ENCODE data around the gene ELP5.
A peak's percentile ranks its signal among the peaks of the same experiment; 100 is the strongest.

Gene ELP5

GRCh38 chr17:7252176-7253043 is at the start of gene ELP5:
TSS of gene ELP5 (plus strand) at chr17:7252215. CDS start at chr17:7252551, 336 bp downstream.
- TF ChIP-seq CTCF (IDR thresholded peaks at IDR 0.05; ENCODE audit: insufficient read depth, missing control alignments), result peak; percentile 37
- FAIRE-seq (no peak), DNase-seq (ENCODE audit: insufficient read length, low spot score) (peak; percentile 80)

- TF ChIP-seq CTCF (IDR thresholded peaks at IDR 0.05; ENCODE audit: insufficient read depth, missing control alignments), result no peak
- no peak for FAIRE-seq
- no peak for DNase-seq (ENCODE audit: insufficient read length, low spot score)
These were observed 48.6 kb upstream of the ELP5 start for GRCh38 chr17:7203391-7203790.

- peak; percentile 65 for DNase-seq (ENCODE audit: insufficient read length, low spot score)
- no peak for TF ChIP-seq CTCF (IDR thresholded peaks at IDR 0.05; ENCODE audit: insufficient read depth, missing control alignments)
- FAIRE-seq, result no peak
These were observed 47.7 kb upstream of the ELP5 start for GRCh38 chr17:7204336-7204735.

GRCh38 chr17:7204828-7205461 is 47.1 kb upstream of the ELP5 start:
- FAIRE-seq, result no peak
- no peak for TF ChIP-seq CTCF (IDR thresholded peaks at IDR 0.05; ENCODE audit: insufficient read depth, missing control alignments)
- peak; percentile 98 for DNase-seq (ENCODE audit: insufficient read length, low spot score)

- FAIRE-seq, result no peak
- DNase-seq (ENCODE audit: insufficient read length, low spot score), result no peak
- TF ChIP-seq CTCF (IDR thresholded peaks at IDR 0.05; ENCODE audit: insufficient read depth, missing control alignments), result no peak
These were observed 46.5 kb upstream of the ELP5 start for GRCh38 chr17:7205561-7205960.

GRCh38 chr17:7207120-7208001 is 44.7 kb upstream of the ELP5 start:
- no peak for TF ChIP-seq CTCF (IDR thresholded peaks at IDR 0.05; ENCODE audit: insufficient read depth, missing control alignments)
- no peak for FAIRE-seq
- no peak for DNase-seq (ENCODE audit: insufficient read length, low spot score)

Measured in D721Med (cell line).